ENCODE data around the gene CLOCK.

GRCh38 chr4:55503169-55503568 is 43.5 kb downstream of the CLOCK start:
- TF ChIP-seq POLR2A (IDR thresholded peaks at IDR 0.05): no peak
- TF ChIP-seq CTCF (IDR thresholded peaks at IDR 0.05): no peak
